MM.1S (cell line): ENCODE data around the gene SLC24A3.

Experiments used
- DNase-seq: peaks from one replicate; pipeline ENCODE4 v3.0.0-alpha.2; 2015
- H2AFZ ChIP-seq: fragments of 300-600 bp; sonication (generic); 2 replicates; pipeline ENCODE4 v1.6.0; 2016; ENCODE audit warnings: antibody characterized with exemption, low read length
- H3F3A ChIP-seq: fragments of 300-600 bp; sonication (generic); 2 replicates; pipeline ENCODE4 v1.6.1; 2016; ENCODE audit warnings: mild to moderate bottlenecking, antibody characterized with exemption, low read length, moderate library complexity, mixed read lengths; ENCODE audit not compliant: insufficient read depth
- H3K27ac ChIP-seq: fragments of 300-600 bp; sonication (generic); 2 replicates; pipeline ENCODE4 v1.5.1; 2016; ENCODE audit warnings: mild to moderate bottlenecking, low read length
- H3K27me3 ChIP-seq: fragments of 300-600 bp; sonication (generic); replicated peaks from 2 replicates; pipeline ENCODE4 v1.6.0; 2016; ENCODE audit warnings: low read length; ENCODE audit not compliant: insufficient read depth
- H3K36me3 ChIP-seq: fragments of 300-600 bp; sonication (generic); replicated peaks from 2 replicates; pipeline ENCODE4 v1.6.1; 2016; ENCODE audit warnings: mild to moderate bottlenecking, low read length, mixed read lengths; ENCODE audit not compliant: insufficient read depth
- H3K4me1 ChIP-seq: fragments of 300-600 bp; sonication (generic); 2 replicates; pipeline ENCODE4 v1.6.1; 2016; ENCODE audit warnings: low read length, mixed read lengths
- H3K4me2 ChIP-seq: fragments of 300-600 bp; sonication (generic); 2 replicates; pipeline ENCODE4 v1.6.0; 2016; ENCODE audit warnings: low read depth, low read length
- H3K4me3 ChIP-seq: fragments of 300-600 bp; sonication (generic); 2 replicates; pipeline ENCODE4 v1.5.1; 2016; ENCODE audit warnings: low read length, mixed read lengths
- H3K79me2 ChIP-seq: fragments of 300-600 bp; sonication (generic); 2 replicates; pipeline ENCODE4 v1.6.1; 2016; ENCODE audit warnings: mixed run types, low read length, mixed read lengths
- H3K9ac ChIP-seq: fragments of 300-600 bp; sonication (generic); 2 replicates; pipeline ENCODE4 v1.6.1; 2016; ENCODE audit warnings: low read length, mixed read lengths
- H3K9me2 ChIP-seq: fragments of 300-600 bp; sonication (generic); replicated peaks from 2 replicates; pipeline ENCODE4 v1.6.1; 2016; ENCODE audit warnings: mild to moderate bottlenecking, low read length, mixed read lengths; ENCODE audit not compliant: insufficient read depth
- H3K9me3 ChIP-seq: fragments of 300-600 bp; sonication (generic); replicated peaks from 2 replicates; pipeline ENCODE4 v1.6.1; 2016; ENCODE audit warnings: mild to moderate bottlenecking, low read length, mixed read lengths; ENCODE audit not compliant: insufficient read depth
- H4K20me1 ChIP-seq: fragments of 300-600 bp; sonication (generic); 2 replicates; pipeline ENCODE4 v1.6.1; 2016; ENCODE audit warnings: mild to moderate bottlenecking, low read length, moderate library complexity, mixed read lengths; ENCODE audit not compliant: insufficient read depth
- EZH2 ChIP-seq: fragments of 300-600 bp; sonication (generic); optimal IDR thresholded peaks from 2 replicates; pipeline ENCODE3; 2017; ENCODE audit warnings: low read depth, mild to moderate bottlenecking, antibody characterized with exemption, low read length, mixed read lengths
- EZH2phosphoT487 ChIP-seq: fragments of 300-600 bp; sonication (generic); IDR thresholded peaks from 2 replicates; pipeline ENCODE4 v1.6.1; 2018; ENCODE audit warnings: antibody characterized with exemption, low read length
- TF ChIP-seq, protein P1 (sequence below): fragments of 300-600 bp; sonication (generic); IDR thresholded peaks from 2 replicates; pipeline ENCODE4 v1.5.1; 2016; ENCODE audit warnings: antibody characterized with exemption, low read length, mixed read lengths

The SLC24A3 gene

DNA sequence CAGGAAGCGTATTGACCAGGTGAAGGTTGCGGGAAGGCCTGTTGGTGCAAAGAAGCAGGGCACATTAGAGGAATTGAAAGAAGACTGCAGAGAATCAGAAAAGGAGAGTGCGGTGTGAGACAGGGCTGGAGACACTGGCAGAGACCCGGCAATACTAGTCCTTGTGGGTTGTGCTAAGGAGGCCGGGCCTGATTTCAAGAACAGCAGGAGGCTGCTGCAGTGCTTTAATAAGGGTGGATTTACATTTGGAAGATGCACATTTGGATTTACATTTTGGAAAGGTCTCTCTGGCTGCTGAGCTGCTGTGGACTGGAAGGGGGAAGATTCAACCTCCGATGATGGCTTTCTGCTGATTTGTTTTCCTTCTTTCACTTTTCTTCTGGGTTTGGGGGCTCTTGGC is 167.8 kb downstream of the SLC24A3 start:
- TF ChIP-seq EZH2phosphoT487: no peak
- no peak for TF ChIP-seq EZH2
- TF ChIP-seq, protein P1, sequence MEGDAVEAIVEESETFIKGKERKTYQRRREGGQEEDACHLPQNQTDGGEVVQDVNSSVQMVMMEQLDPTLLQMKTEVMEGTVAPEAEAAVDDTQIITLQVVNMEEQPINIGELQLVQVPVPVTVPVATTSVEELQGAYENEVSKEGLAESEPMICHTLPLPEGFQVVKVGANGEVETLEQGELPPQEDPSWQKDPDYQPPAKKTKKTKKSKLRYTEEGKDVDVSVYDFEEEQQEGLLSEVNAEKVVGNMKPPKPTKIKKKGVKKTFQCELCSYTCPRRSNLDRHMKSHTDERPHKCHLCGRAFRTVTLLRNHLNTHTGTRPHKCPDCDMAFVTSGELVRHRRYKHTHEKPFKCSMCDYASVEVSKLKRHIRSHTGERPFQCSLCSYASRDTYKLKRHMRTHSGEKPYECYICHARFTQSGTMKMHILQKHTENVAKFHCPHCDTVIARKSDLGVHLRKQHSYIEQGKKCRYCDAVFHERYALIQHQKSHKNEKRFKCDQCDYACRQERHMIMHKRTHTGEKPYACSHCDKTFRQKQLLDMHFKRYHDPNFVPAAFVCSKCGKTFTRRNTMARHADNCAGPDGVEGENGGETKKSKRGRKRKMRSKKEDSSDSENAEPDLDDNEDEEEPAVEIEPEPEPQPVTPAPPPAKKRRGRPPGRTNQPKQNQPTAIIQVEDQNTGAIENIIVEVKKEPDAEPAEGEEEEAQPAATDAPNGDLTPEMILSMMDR: no peak
- DNase-seq: no peak
- Histone ChIP-seq H3K4me1 (no peaks in the 10 kb centered on the region), H3K79me2 (no peaks in the 10 kb centered on the region), H3K4me3 (no peak overlapping the region), H3K36me3 (no peaks in the 10 kb centered on the region), H3K9me2 (no peaks in the 10 kb centered on the region), H3K4me2 (no peak overlapping the region), H2AFZ (no peak overlapping the region), H3K27ac (no peak overlapping the region), H4K20me1 (no peaks in the 10 kb centered on the region), H3K9ac (no peak overlapping the region), H3K9me3 (no peaks in the 10 kb centered on the region), H3K27me3 (no peaks in the 10 kb centered on the region), H3F3A (no peaks in the 10 kb centered on the region)

DNA sequence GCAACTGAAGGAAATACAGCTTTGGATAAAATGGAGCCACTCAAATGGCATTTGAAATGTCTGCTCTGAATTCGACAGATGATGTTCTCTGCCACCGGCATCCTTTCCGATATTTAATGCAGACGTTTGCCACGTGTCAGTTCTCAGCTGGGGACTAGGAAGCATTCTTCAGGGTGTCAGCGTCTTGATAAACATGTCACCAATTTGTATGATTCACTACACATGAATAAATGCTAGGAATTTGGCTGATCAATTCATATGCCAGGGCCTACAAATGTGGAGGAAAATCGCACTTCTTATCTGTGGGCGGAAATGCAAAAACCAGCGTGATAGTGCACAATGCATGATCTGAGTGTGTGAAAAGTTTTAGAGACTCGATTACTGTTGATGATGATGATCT is 169.5 kb downstream of the SLC24A3 start:
- Histone ChIP-seq H3K79me2 (no peaks in the 10 kb centered on the region), H3K4me3 (no peak overlapping the region), H3K9me2 (no peaks in the 10 kb centered on the region), H3K4me2 (no peak overlapping the region), H3K9ac (no peak overlapping the region), H3K27me3 (no peaks in the 10 kb centered on the region), H3F3A (no peaks in the 10 kb centered on the region), H3K4me1 (no peaks in the 10 kb centered on the region), H3K36me3 (no peaks in the 10 kb centered on the region; the same call in 1 of the 2 replicates), H4K20me1 (no peaks in the 10 kb centered on the region), H3K9me3 (no peaks in the 10 kb centered on the region), H2AFZ (no peak overlapping the region), H3K27ac (no peak overlapping the region)
- DNase-seq: no peak
- TF ChIP-seq EZH2 (no peak), EZH2phosphoT487 (no peak)
- TF ChIP-seq, protein P1: no peak

DNA sequence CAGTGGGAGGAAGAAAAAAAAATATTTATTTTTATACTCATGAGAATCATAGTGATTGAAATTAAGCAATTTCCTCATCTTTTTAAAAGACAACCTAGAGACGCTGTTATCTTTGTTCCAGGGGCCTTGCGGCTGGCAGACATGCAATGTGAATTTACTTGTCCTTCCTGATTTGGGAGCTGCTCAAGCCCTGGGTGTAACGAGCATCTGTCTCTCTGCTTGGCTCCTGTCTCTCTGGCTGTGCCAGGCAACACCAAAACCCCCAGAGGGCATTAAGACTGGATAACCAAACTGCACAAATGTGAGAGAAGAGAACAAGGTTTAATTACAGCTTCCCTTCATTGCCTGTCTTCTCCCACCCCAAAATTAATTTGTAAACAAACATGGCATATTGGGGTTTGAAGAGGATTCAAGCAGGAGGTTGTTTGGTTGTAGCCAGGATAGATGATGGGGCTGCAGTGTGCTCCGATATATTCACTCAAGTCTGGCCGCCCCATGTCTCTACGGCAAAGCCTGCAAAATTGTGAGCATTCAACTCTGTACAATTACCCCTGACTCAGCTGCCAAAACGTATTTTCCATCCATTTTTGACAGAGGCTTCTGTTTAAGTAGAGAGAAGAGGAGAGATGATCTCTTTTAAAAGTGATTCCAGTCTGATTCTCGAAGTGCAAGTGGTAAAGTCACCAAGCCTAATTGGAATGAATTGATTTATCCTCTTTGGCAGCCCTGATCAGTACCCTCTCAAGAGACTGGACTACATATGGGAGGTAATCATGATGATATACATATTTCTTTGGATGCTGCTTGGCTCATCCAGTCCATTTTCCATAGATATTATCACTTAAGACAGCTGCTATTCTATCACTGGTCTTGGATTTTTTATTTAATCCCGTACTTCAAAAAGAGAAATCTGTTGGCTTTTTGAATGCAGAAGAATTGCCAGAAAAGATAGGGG is 170.2 kb downstream of the SLC24A3 start:
- no peak for TF ChIP-seq EZH2phosphoT487
- TF ChIP-seq, protein P1: no peak
- no peak for TF ChIP-seq EZH2
- Histone ChIP-seq H2AFZ (no peak overlapping the region), H3K9ac (no peak overlapping the region), H3K27me3 (no peaks in the 10 kb centered on the region), H3K4me2 (no peak overlapping the region), H3K4me1 (no peaks in the 10 kb centered on the region), H3K36me3 (no peaks in the 10 kb centered on the region; the same call in 1 of the 2 replicates), H3F3A (no peaks in the 10 kb centered on the region), H4K20me1 (no peaks in the 10 kb centered on the region), H3K27ac (no peak overlapping the region), H3K79me2 (no peaks in the 10 kb centered on the region), H3K4me3 (no peak overlapping the region), H3K9me2 (no peaks in the 10 kb centered on the region), H3K9me3 (no peaks in the 10 kb centered on the region)
- DNase-seq: no peak
